Subcutaneous adipose tissue (tissue), 4 donors: Measurements from ENCODE around the gene LDLRAD3. TPM values are rescaled to one million over a fixed set of nuclear protein-coding genes. Genes with fewer than 3 reads are reported as not detected.

Experiments used
- total RNA-seq, 4 donors: library from RNA; depleted of rRNA; stranded (reverse); fragments of >200 nt; gene quantifications; one replicate each; pipeline ENCODE4 v1.1.0, GENCODE V29; 2016
- TF ChIP-seq, protein P1 (sequence below): fragments of 450-650 bp; IDR thresholded peaks from one replicate; pipeline ENCODE4 v1.5.1; 2016; ENCODE audit warnings: low read depth, mild to moderate bottlenecking, control low read depth, antibody characterized with exemption, moderate library complexity

LDLRAD3 gene
- total RNA-seq, 4 donors from 2014 or later, result 22.8 to 39.6 (median 29.4) TPM

GRCh38 chr11:36048496-36049247, 104.8 kb downstream of the LDLRAD3 start:
- TF ChIP-seq, protein P1, sequence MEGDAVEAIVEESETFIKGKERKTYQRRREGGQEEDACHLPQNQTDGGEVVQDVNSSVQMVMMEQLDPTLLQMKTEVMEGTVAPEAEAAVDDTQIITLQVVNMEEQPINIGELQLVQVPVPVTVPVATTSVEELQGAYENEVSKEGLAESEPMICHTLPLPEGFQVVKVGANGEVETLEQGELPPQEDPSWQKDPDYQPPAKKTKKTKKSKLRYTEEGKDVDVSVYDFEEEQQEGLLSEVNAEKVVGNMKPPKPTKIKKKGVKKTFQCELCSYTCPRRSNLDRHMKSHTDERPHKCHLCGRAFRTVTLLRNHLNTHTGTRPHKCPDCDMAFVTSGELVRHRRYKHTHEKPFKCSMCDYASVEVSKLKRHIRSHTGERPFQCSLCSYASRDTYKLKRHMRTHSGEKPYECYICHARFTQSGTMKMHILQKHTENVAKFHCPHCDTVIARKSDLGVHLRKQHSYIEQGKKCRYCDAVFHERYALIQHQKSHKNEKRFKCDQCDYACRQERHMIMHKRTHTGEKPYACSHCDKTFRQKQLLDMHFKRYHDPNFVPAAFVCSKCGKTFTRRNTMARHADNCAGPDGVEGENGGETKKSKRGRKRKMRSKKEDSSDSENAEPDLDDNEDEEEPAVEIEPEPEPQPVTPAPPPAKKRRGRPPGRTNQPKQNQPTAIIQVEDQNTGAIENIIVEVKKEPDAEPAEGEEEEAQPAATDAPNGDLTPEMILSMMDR, result no peak

DNA sequence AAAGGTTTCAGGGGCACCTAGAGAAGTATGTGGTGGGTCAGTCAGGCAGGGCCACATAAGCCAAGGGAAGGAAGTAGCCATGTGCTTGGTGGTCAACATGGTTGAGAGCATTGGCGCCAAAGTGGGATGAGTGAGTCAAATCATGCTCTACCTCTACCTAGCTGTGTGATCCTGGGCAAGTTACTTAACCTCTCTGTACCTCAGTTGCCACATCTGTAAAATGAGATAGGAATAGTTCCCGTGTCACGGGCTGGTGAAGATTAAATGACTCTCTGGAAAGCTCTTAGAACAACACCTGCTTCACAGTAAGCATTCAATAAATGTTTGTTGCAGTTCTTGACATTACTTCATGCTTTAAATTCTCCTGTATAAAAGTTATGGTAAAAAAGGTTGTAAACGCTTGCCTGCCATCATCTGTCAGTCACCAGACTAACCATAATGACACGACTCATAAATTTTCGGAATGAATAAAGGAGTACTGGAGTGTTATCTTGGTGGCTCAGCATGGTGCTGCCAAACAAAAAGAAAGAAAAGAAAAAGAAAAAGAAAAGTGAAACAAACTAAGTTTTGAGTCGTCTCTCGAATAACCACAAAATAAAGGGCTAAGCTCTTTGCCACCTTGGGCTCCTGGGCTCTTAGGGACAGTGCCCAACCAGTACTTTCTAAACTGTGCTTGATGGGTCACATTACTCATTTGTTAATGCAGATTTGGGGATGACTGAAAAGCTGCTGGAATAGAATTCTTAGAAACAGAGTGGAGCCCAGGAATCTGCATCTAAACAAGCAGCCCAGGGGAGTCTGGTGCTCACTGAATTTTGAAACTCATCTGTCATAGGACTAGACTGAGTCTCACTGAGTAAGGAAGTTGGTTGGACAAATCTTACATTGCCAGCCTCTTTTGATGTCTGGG, 107.6 kb downstream of the LDLRAD3 start:
- TF ChIP-seq, protein P1, result no peak

DNA sequence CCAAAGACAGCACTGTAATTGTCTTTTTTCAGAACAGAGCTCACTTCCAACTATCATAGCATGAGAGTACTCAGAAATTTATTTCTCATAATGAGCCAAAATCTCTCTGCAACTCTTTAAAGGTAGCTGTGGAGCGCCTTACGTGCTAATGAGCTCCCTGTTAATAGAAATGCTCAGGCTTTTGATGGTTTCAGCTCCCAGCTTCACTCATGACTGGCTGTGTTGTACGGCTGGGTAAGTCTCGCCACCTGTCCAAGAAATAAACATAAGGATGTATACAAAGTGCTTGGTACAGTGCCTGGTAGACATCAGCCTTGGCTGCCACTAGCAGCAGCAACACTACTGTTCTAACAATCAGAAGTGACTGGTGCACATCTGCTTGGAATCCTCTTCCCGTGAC, 109.4 kb downstream of the LDLRAD3 start:
- TF ChIP-seq, protein P1, result no peak

- TF ChIP-seq, protein P1, result no peak
These were observed 110.0 kb downstream of the LDLRAD3 start for GRCh38 chr11:36053862-36054261.

DNA sequence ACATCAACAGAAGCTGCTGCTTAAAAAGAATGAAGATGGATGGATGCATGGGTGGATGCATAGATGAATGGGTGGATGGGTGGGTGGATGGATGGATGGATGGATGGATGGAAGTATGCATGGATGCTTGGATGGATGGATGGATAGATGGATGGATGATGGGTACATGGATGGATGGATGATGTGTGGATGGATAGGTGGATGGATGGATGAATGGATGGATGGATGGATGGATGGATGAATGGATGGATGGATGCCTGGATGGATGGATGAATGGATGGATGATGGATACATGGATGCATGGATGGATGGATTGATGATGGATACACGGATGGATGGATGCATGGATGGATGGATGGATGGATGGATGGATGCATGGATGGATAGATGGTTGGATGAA, 110.8 kb downstream of the LDLRAD3 start:
- TF ChIP-seq, protein P1, result no peak

- TF ChIP-seq, protein P1, result no peak
These were observed 112.4 kb downstream of the LDLRAD3 start for GRCh38 chr11:36056160-36056751.
